Heart left ventricle (tissue), 13 donors: ENCODE data around the gene HOMER1.

Source experiments
- POLR2A ChIP-seq, 2 donors: fragments of 450-650 bp; IDR thresholded peaks; one replicate each; pipeline ENCODE4 v1.6.1; 2017; ENCODE audit warnings: antibody characterized with exemption in 2 of 2, mild to moderate bottlenecking in 2 of 2, moderate library complexity in 2 of 2
- TF ChIP-seq, protein P1 (sequence below), 12 donors: fragments of 200-600 bp; sonication (generic) in 4 of 12; IDR thresholded peaks; one replicate each; pipeline versions ENCODE4 v1.5.0 to v1.8.0; 2018 to 2022; ENCODE audit warnings: antibody characterized with exemption in 12 of 12, mild to moderate bottlenecking in 5 of 12
- donor health status: ischemic (EF 13 %, LVEDD 7.1; RV severe dilation, severe dysfunction).
- donor health status: DM: no; HTN: yes; CAD: no.
- donor health status: DM: no; HTN: no; CAD: no.
- donor health status: ischemic (EF 25% LVEDD 6.9; RV normal size, moderate dysfunction).
- donor health status: ischemic (EF 25% LVEDD 5.7; RV mildly dilated, moderate dysfunction).
- donor health status: ischemic (EF 35%, LVEDD 5.7; RV mildly dilated, moderate dysfunction).
- donor health status: nonischemic (EF 11% LVEDD 7.7; RV severe dilation, severe dysfunction).
- donor health status: DM: yes; HTN: yes; CAD: no.
- donor health status: PGD.
- donor health status: ischemic (EF 29% LVEDD 5.4; RV normal size, mild dysfunction).
- donor health status: nonischemic (EF 23%, LVEDD 6.1; RV moderate dilation, normal function).

- TF ChIP-seq, protein P1, sequence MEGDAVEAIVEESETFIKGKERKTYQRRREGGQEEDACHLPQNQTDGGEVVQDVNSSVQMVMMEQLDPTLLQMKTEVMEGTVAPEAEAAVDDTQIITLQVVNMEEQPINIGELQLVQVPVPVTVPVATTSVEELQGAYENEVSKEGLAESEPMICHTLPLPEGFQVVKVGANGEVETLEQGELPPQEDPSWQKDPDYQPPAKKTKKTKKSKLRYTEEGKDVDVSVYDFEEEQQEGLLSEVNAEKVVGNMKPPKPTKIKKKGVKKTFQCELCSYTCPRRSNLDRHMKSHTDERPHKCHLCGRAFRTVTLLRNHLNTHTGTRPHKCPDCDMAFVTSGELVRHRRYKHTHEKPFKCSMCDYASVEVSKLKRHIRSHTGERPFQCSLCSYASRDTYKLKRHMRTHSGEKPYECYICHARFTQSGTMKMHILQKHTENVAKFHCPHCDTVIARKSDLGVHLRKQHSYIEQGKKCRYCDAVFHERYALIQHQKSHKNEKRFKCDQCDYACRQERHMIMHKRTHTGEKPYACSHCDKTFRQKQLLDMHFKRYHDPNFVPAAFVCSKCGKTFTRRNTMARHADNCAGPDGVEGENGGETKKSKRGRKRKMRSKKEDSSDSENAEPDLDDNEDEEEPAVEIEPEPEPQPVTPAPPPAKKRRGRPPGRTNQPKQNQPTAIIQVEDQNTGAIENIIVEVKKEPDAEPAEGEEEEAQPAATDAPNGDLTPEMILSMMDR (IDR thresholded peaks at IDR 0.05), result peak; percentile 26 to 69 (median 55)
- no peak for TF ChIP-seq POLR2A (IDR thresholded peaks at IDR 0.05)
These were observed 49.1 kb downstream of the HOMER1 start for GRCh38 chr5:79464695-79465332.
